Progenitor cell of endocrine pancreas (in vitro differentiated cells): ENCODE measurements around the gene TUBA3D. TPM values are rescaled to one million over a fixed set of nuclear protein-coding genes. Genes with fewer than 3 reads are reported as not detected.
"Not testable (repeated sequence)": the region's sequence is repeated elsewhere in the genome, so short reads cannot be mapped to it uniquely, and the experiment has no call there.

ENCODE experiments used
- DNase-seq: peaks from one replicate; pipeline ENCODE4 v3.0.0; 2021; ENCODE audit warnings: low spot score; ENCODE audit not compliant: unreplicated experiment
- H3K27ac Mint-ChIP-seq: 2 replicates; pipeline ENCODE4 v1.8.0; 2021; ENCODE audit warnings: mild to moderate bottlenecking, moderate library complexity, mixed read lengths
- H3K27me3 Mint-ChIP-seq: 2 replicates; pipeline ENCODE4 v1.8.0; 2021; ENCODE audit warnings: mixed read lengths
- H3K36me3 Mint-ChIP-seq: 2 replicates; pipeline ENCODE4 v1.8.0; 2022; ENCODE audit warnings: mixed read lengths; ENCODE audit not compliant: insufficient read depth
- H3K4me1 Mint-ChIP-seq: 2 replicates; pipeline ENCODE4 v1.8.0; 2021; ENCODE audit warnings: low read depth, mixed read lengths
- H3K4me3 Mint-ChIP-seq: 2 replicates; pipeline ENCODE4 v1.8.0; 2021; ENCODE audit warnings: low read depth, mild to moderate bottlenecking, moderate library complexity, mixed read lengths
- H3K9me3 Mint-ChIP-seq: 2 replicates; pipeline ENCODE4 v1.8.0; 2021; ENCODE audit warnings: low read depth, mixed read lengths
- total RNA-seq: library from RNA; stranded (reverse); gene quantifications from 2 replicates; pipeline ENCODE4 v1.2.1, GENCODE V29; 2021

Gene TUBA3D
- total RNA-seq, 1 donor from 2014 or later: not detected

DNA sequence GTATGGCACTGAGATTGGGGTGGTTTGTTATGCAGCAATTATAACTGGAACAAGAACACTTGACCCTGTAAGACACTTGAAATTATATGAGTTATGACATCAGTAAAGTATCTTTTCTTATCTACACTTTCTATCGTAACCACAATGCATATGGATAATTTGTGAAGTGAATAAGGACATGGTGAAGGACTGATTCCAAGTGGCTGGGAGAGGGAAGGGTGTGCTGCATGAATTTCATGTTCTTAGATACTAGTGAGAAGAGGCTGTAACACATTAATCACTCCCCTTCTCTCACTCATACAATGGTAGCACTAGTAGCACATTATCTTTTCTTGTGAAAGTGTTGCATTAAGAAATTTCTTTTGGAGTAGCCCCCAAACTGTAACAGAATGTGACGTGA lies 21.0 kb upstream of the TUBA3D start:
- not testable (repeated sequence) for DNase-seq, H3K4me3 Mint-ChIP-seq, H3K36me3 Mint-ChIP-seq, H3K27ac Mint-ChIP-seq, H3K4me1 Mint-ChIP-seq, H3K27me3 Mint-ChIP-seq, H3K9me3 Mint-ChIP-seq

DNA sequence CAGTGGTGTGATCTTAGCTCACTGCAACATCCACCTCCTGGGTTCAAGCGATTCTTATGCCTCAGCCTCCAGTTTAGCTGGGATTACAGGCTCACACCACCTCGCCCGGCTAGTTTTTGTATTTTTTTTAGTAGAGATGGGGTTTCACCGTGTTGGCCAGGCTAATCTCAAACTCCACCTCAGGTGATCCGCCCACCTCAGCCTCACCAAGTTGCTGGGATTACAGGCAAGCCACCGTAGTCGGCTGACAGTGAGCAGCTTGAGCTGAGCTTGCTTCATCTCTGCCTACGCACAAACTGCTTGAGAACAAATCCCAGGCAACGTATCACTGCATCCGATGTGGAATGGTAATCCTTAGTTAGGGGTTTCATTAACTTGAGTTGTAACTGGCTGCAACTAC lies 8.2 kb upstream of the TUBA3D start:
- H3K9me3 Mint-ChIP-seq, DNase-seq, H3K4me3 Mint-ChIP-seq, H3K36me3 Mint-ChIP-seq, H3K4me1 Mint-ChIP-seq, H3K27ac Mint-ChIP-seq, H3K27me3 Mint-ChIP-seq: not testable (repeated sequence)

DNA sequence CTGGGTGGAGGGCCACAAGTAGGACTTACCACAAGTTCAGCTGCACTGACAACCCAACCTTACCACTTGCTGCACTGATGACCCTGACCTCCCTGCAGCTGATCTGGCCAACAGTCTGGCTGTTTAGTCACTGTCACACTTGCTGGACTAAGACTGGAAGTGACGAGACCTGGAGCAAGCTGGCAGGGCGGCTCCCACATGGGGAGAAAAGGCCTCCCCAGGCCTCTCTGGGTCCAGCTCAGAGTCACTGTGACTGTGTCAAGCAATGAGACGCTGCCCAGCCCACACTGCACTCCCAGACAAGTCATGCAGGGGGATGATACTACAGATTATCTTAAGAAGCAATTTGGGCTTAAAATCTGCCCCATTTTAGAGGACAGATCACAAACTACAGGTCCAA lies 5.0 kb upstream of the TUBA3D start:
- H3K27me3 Mint-ChIP-seq, H3K4me3 Mint-ChIP-seq, H3K9me3 Mint-ChIP-seq, DNase-seq, H3K36me3 Mint-ChIP-seq, H3K27ac Mint-ChIP-seq, H3K4me1 Mint-ChIP-seq: not testable (repeated sequence)

DNA sequence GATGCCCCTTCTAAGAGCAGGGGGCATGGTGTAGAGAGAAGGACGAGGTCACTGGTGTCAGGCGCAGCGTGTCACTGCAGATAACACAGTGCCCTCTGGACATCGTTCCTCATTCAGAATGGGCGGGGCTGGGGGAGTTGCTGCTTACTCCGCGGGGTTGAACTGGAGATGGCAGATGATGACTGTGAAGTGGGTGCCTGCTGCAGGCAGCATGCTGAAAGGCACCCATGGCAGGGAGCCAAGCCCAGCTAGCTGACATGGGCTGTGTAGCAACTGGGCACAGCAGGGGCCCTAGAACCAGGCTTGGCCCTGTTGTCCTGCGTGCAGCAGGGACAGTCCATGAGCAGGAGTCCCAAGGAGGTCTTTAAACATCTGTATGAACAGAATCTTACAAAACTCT lies 4.3 kb upstream of the TUBA3D start:
- H3K4me3 Mint-ChIP-seq, H3K9me3 Mint-ChIP-seq, H3K36me3 Mint-ChIP-seq, DNase-seq, H3K27ac Mint-ChIP-seq, H3K4me1 Mint-ChIP-seq, H3K27me3 Mint-ChIP-seq: not testable (repeated sequence)

DNA sequence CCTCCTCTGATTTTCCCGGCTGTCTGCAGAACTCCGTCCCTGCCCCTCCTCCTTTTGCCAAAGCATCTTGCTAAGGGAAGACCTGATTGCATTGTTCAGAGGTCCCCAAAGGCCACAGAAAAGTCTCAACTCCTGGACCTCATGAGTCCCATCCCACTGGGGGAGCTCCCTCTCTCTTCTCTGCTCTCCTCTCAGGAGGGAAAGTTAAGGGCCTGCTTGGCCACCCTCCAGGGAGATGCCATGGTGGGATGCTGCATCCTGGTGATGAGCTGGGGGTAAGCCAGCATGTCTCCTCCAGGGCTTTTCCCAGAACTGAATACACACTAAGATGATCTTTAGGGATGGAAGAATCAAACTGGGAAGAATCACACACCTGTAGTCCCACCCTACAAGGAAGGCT lies 2.7 kb upstream of the TUBA3D start:
- not testable (repeated sequence) for H3K27ac Mint-ChIP-seq, H3K9me3 Mint-ChIP-seq, H3K36me3 Mint-ChIP-seq, DNase-seq, H3K4me3 Mint-ChIP-seq, H3K4me1 Mint-ChIP-seq, H3K27me3 Mint-ChIP-seq

DNA sequence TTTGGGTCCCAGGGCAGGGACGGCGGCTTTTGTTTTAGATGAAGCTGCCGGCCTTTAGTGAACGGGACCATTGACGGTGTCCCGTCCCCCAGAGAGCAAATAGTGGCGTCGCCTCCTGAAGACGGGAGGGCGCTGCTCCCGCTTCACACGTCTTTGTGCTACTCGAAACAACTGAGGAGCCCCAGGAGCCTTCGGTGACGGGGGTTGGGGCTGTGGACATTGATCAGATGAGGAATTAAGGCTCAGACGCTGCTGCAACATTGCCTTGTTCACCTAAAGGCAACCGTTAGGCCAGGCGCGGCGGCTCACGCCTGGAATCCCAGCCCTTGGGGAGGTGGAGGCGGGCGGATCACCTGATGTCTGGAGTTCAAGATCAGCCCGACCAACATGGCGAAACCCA lies 444 bp downstream of the TUBA3D start:
- not testable (repeated sequence) for H3K36me3 Mint-ChIP-seq, H3K4me1 Mint-ChIP-seq, H3K4me3 Mint-ChIP-seq, DNase-seq, H3K27ac Mint-ChIP-seq, H3K27me3 Mint-ChIP-seq, H3K9me3 Mint-ChIP-seq

DNA sequence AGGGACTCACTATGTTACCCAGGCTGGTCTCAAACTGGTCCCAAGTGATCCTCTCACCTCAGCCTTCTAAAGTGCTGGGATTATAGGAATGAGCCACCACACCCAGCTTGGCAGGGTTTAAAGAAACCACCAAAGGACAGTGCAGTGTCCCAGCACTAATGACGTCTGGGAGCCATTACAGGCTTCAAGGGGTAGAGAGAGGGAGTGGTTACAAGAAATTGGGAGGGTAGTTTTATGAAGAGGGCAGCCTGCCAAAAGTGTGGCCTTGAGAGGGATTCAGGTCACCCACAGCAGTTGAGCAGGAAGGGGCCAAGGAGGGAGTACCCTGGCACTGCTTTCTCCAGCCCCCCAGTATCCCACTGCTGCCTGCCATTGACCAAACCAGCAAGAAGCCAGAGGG lies 1.3 kb downstream of the TUBA3D start:
- not testable (repeated sequence) for DNase-seq, H3K4me1 Mint-ChIP-seq, H3K36me3 Mint-ChIP-seq, H3K27ac Mint-ChIP-seq, H3K27me3 Mint-ChIP-seq, H3K9me3 Mint-ChIP-seq, H3K4me3 Mint-ChIP-seq

DNA sequence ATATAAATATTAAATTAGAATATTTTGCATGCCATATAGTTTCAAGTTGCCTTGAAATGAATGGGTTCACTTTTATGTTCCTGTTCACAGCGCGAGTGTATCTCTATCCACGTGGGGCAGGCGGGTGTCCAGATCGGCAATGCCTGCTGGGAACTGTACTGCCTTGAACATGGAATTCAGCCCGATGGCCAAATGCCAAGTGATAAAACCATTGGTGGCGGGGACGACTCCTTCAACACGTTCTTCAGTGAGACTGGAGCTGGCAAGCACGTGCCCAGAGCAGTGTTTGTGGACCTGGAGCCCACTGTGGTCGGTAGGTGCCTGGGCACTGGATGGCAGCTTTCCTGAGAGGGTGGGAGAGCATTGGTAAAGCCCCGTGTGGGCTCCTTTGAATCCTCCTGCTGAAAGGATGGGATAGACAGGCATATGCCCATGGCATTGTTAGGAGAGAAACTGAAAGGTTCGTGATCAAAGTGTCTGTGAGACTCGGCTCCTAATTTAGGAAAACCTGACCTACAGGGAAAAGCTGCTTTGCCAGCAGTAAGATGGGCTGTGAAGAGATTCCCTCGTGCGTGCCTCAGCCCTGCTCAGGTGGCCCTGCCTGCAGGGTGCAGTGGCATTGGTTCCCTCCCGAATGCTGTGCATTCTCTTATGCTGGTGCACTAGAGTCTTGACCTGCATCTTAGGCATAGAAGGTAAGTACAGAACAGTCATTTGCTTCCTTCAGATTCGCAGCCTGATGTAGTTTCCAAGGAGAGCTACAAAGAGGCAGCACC lies 2.3 kb downstream of the TUBA3D start:
- H3K36me3 Mint-ChIP-seq, H3K4me1 Mint-ChIP-seq, H3K9me3 Mint-ChIP-seq, H3K27me3 Mint-ChIP-seq, H3K4me3 Mint-ChIP-seq, H3K27ac Mint-ChIP-seq, DNase-seq: not testable (repeated sequence)

DNA sequence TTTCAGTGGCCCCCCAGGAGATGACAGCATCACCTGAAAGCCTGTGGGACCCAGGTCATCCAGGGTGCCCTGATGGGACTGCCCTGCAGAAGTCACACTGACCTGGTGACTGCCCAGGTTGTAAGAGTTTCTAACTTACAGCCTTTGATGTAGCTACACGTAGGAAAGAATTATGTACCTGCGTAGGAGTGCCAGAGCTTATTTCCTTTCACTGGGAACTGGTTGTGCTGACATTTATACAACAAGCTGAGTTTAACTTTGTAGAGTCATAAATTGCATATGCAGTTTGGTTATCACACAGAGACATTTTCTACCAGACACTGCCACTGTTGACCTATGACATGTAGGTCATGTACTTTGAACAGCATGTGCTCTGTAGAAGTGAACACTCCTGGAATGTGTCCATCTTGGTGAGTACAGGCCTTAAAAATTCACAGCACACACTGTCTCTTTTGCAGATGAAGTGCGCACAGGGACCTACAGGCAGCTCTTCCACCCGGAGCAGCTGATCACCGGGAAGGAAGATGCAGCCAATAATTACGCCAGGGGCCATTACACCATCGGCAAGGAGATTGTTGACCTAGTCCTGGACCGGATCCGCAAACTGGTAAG lies 3.0 kb downstream of the TUBA3D start:
- not testable (repeated sequence) for H3K4me1 Mint-ChIP-seq, H3K27me3 Mint-ChIP-seq, H3K4me3 Mint-ChIP-seq, H3K36me3 Mint-ChIP-seq, H3K9me3 Mint-ChIP-seq, H3K27ac Mint-ChIP-seq, DNase-seq

DNA sequence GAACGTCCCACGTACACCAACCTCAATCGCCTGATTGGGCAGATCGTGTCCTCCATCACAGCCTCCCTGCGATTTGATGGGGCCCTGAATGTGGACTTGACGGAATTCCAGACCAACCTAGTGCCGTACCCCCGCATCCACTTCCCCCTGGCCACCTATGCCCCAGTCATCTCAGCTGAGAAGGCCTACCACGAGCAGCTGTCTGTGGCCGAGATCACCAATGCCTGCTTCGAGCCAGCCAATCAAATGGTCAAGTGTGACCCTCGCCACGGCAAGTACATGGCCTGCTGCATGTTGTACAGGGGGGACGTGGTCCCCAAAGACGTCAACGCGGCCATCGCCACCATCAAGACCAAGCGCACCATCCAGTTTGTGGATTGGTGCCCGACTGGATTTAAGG lies 4.4 kb downstream of the TUBA3D start:
- not testable (repeated sequence) for H3K36me3 Mint-ChIP-seq, H3K4me3 Mint-ChIP-seq, DNase-seq, H3K27ac Mint-ChIP-seq, H3K27me3 Mint-ChIP-seq, H3K9me3 Mint-ChIP-seq, H3K4me1 Mint-ChIP-seq

DNA sequence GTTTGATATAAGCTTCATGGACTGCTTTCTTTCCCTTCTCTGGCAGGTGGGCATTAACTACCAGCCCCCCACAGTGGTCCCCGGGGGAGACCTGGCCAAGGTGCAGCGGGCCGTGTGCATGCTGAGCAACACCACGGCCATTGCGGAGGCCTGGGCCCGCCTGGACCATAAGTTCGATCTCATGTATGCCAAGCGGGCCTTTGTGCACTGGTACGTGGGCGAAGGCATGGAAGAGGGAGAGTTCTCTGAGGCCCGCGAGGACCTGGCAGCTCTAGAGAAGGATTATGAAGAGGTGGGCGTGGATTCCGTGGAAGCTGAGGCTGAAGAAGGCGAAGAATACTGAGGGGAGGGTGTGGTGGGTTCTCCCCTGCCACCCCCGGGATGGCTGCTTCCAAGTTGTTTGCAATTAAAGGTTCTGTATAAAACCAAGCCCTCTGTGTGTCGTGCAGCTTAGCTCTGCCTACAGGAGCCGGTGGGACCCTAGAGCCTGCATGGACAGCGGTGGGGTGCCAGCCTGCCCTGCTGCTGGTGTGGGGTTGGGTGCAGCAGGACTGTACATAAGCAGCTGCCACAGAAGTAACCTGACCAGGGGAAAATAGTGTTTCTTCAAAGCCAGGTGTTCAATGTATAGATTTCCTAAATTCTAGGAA lies 6.7 kb downstream of the TUBA3D start:
- not testable (repeated sequence) for H3K27ac Mint-ChIP-seq, H3K9me3 Mint-ChIP-seq, H3K27me3 Mint-ChIP-seq, DNase-seq, H3K4me1 Mint-ChIP-seq, H3K36me3 Mint-ChIP-seq, H3K4me3 Mint-ChIP-seq

DNA sequence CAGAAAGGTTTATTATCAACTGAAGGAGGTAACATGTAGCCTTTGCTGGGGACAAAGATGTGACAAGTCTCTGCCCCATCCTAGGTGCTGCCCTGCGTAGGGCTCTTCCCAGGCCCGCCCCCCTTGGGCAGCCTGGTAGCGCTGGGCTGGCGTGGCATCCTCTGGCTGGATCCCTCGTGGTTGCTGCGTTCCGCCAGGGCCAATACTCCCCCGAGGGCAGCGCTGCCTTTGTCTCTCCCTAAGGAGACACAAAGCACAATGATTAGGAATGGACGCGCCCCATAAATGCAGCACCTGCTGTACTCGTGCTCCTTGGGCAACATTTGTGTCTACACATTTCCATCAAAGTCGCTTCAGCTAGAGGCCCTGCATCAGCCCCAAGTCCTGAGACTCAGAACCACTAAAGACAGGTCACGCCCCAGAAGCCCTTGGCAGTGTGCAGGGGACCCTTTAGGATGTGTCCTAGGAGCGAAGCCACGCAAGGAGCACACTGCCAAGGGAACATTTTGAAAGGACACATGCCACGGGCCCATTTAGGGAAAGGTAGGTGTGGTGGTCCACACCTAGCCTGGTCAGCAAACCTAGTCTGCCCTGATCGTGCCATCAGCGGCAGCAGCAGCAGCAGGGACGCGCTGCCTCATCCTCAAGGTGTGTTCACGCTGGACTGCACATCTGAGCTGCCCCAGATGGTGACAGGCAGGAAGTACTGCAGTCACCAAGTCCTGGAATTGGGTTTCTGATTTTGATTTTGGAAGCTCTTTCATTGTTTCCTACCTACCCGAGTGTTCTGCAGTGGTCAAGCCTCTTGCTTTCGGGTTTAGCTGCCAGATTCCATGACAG lies 8.3 kb downstream of the TUBA3D start:
- not testable (repeated sequence) for H3K27me3 Mint-ChIP-seq, H3K4me1 Mint-ChIP-seq, H3K9me3 Mint-ChIP-seq, H3K27ac Mint-ChIP-seq, DNase-seq, H3K4me3 Mint-ChIP-seq, H3K36me3 Mint-ChIP-seq
